GM18502 (cell line): ENCODE results near the gene PPDPF.
"Not testable (repeated sequence)": the region's sequence is repeated elsewhere in the genome, so short reads cannot be mapped to it uniquely, and the experiment has no call there.

Experiments used
- ATAC-seq: cut with Tn5 transposase; IDR thresholded peaks from one replicate; pipeline ENCODE4 v1.9.1; 2021; ENCODE audit warnings: mild to moderate bottlenecking; ENCODE audit not compliant: unreplicated experiment, poor library complexity

Gene PPDPF

DNA sequence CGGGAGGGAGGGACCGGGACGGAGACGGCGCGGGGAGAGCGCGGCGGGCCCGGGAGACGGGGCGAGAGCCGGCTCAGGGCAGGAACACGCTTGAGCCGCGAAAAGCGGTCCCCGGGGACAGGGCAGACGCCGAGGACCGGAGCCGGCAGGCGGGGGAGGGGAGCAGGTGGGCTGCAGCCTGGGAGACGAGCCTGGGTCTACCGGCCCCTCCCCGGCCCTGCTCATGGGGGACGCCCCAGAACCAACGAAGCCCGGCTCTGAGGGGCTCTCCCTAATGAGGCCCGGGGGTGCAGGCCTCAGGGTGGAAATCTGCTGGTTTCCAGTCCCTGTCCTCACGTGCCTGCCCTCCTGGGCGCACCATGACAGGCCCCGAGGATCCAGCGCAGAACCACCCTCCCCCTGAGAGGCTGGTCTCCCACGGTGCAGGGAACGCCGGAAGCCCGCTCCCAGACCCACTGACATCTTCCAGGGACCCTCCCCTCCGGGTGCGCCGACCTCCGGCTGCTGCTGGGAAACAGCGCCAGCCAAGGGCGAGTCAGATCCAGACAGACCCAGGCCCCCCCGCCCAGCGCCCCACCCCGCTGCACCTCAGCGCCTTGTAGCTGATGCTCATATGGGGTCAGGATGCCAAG, 21.1 kb upstream of the PPDPF start:
- ATAC-seq = no peak

- ATAC-seq = no peak
These were observed 20.2 kb upstream of the PPDPF start for GRCh38 chr20:63500151-63500901.

- no peak for ATAC-seq
These were observed 19.4 kb upstream of the PPDPF start for GRCh38 chr20:63500902-63501817.

- ATAC-seq = no peak
These were observed 18.5 kb upstream of the PPDPF start for GRCh38 chr20:63501818-63502670.

GRCh38 chr20:63502671-63503172, 17.8 kb upstream of the PPDPF start:
- ATAC-seq = no peak

- ATAC-seq = no peak
These were observed 17.0 kb upstream of the PPDPF start for GRCh38 chr20:63503524-63503923.

DNA sequence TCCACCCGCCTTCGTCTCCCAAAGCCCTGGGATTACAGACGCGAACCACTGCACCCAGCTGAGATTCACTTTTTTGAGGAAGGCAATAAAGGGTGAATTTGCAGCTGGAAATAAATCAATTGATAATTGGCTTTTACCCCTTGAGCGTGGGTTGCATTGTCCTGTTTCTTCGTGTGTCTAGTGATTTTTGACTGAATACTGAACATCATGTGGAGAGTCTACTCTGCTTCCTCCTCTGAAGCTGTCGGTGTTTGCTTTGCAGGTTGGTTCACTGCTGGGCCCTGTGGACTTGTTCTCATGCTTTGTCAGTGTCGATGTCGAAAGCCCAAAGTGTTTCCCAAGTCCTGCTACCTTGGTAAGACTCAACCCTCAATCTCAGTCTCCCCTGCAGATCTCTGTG, 15.9 kb upstream of the PPDPF start:
- no peak for ATAC-seq

- ATAC-seq = no peak
These were observed 15.3 kb upstream of the PPDPF start for GRCh38 chr20:63505281-63505680.

DNA sequence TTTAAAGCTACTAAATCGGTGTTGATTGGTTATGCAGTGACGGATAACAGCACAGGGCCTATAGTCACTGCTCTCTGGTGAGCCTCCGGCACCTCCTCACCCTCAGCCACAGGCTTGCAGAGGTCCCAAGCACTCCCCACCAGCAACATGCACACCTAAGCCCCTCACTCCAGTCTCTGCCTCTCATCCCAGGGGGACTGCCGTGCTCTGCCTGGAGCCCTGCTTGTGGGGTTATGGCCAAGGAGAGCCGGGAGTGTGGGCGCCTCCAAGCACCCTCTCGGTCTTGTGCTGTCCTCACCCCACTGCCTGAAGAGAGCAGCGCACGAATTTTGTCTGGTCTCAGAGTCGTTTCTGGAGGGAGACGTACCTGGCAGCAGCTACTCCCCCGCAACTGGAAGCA, 14.8 kb upstream of the PPDPF start:
- ATAC-seq = no peak

GRCh38 chr20:63507083-63507743, 13.4 kb upstream of the PPDPF start:
- ATAC-seq = no peak

DNA sequence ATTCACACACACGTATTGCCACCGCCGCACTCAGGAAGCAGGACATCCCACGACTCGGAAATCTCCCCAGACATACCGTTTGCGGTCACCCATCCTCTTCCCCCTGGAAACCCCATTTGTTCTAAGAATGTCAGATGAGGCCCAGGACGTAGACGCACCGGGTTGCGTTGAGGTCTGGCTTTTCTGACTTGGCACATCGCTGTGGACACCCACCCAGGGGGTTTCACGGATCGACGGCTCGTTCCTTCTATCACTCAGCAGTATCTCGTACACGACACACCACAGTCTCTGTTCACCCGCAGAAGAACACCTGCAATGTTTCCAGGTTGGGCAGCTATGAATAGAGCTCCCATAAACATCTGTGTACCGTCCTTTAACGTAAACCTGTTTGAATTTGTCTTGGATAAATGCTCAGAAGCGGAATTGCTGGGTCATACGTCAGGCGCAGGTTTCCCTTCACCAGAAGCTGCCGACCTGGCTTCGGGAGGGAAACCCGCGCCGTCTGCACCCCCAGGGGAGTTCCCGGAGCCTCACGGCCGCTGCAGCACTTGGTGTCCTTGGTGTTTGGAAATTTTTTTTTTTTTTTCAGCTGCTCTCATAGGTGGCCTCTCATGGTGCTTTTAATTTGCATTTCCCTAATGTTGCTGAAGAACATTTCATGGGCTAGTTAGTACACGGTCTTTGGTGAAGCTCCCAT, 12.3 kb upstream of the PPDPF start:
- ATAC-seq = no peak

DNA sequence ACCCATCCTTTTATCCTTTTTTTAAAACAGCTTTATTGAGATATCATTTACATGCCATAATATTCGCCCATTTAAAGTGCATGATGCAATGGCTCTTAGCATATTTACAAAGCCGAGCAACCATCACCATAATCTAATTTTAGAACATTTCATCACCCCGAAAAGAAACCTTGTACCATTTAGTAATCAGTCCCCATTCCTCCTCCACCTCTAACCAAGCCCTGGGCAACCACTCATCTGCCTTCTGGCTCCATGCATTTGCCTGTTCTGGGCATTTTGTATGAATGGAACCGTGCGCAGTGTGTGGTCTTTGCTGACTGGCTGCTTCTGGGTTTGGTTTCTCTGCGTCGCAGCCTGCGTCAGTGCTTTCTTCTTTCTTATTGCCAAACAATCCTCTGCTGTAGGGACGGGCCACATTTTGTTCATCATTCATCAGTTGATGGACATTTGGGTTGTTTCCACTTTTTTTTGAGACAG, 11.4 kb upstream of the PPDPF start:
- ATAC-seq = no peak

- no peak for ATAC-seq
These were observed 7.4 kb upstream of the PPDPF start for GRCh38 chr20:63513207-63513606.

- not testable (repeated sequence) for ATAC-seq
These were observed 6.0 kb upstream of the PPDPF start for GRCh38 chr20:63514520-63514919.

GRCh38 chr20:63517376-63518309, 2.9 kb upstream of the PPDPF start:
- ATAC-seq = no peak

DNA sequence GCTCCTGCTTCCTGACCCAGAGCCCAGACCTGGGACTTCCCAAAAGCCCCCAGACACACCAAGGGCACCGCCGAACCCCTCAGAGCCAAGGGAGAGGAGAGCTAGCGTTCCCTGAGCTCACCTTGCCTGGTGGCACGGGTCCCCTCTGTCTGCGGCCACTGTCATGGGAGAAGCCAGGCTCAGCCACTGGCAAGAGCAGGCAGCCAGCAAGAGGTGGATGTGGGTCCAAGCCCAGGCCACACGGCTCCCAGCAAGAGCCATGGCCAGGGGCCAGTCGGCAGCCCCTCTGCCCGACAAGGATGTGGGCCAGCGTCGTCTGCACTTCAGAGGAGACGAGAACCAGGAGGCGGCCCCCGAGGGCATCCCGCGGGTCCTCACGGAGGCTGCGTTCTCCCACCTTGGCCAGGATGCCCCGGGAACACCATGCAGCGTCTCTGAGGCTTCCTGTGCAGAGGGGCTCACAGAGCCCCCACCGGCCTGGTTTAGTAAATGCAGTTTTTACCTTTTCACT, 2.2 kb upstream of the PPDPF start:
- ATAC-seq = no peak

DNA sequence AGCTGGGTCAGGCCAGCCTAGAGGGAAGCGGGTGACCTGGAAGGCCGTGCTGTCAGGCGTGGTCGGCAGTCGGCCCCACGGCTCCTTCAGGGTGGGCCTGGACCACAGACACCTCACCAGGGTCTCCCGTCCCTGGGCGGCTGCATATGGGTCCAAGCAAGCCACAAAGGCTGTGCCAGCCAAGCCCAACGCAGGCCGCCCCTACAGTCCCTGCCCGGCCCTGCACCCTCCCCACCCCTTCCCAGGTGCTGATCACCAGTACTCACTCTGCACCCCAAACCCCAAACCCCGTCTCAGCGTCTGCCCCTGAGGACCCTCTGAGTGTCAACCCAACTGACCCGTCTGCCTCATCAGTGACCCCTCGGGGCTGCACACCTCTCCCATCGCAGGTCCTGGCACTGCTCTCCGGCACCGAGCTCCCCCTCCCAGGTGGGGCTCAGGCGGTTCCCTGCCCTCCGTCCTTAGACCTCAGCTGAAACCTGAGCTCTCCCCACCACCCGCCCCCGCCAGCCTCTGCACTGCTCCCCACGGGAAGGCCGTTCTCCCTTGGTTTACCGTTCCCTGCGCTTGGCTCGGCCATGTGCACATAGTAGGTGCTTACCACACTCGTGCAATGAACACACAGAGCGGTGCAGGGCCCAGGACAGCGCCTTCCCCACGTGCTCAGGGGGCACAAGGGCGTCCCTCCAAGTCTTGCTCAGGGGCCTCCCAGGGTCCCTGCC, 1.5 kb upstream of the PPDPF start:
- no peak for ATAC-seq
